HG03460 (cell line): ENCODE measurements around the gene ARHGDIB.

Experiments
- ATAC-seq: cut with Tn5 transposase; IDR thresholded peaks from one replicate; pipeline ENCODE4 v1.9.1; 2021; ENCODE audit not compliant: unreplicated experiment

Gene ARHGDIB

DNA sequence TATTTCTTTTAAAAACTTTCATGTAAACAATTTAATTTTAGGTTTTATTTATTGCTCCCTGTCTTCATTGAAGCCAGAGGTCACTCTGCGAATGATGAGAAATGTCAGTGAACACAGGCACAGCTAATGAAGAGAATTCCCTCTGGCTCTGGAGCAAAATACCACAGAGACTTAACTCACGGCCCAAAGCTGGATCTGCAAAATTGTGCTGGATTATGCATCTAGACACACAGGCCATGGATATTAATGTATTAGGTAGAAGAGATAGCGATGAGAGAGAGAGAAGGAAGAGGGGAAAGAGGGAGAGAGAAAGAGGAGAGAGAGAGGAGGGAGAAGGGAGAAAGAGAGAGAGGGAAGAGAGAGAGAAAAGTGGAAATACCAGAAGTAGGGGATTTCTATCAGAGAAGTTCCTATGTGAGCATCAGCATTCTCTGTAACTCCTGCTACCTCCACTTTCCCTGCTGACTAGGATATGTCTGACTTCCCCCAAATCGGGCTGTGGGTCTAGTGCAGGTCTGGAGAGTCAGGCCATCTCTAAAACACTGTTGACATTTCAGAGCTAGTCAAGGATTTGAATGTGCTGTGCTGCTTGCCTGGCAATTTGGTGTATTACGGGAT is 3.7 kb downstream of the ARHGDIB start:
- no peak for ATAC-seq

DNA sequence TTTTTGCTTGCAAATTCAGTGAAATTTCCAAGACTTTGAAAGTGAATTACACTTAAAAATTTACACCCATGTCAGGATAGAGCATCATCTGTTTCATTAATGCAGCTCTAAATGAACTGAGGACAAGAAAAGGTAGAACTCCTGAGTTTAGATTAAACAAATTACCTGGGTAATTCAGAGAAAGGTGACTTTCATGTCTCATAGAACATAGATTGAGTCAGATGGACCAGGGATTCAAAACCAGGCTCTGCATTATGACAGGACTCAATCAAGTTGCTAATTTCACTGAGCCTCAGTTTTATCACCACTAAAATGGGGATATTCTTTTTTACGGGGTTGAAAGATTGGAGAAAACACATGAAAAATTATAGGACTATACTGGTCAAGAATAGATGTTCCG is 4.5 kb downstream of the ARHGDIB start:
- ATAC-seq = no peak

DNA sequence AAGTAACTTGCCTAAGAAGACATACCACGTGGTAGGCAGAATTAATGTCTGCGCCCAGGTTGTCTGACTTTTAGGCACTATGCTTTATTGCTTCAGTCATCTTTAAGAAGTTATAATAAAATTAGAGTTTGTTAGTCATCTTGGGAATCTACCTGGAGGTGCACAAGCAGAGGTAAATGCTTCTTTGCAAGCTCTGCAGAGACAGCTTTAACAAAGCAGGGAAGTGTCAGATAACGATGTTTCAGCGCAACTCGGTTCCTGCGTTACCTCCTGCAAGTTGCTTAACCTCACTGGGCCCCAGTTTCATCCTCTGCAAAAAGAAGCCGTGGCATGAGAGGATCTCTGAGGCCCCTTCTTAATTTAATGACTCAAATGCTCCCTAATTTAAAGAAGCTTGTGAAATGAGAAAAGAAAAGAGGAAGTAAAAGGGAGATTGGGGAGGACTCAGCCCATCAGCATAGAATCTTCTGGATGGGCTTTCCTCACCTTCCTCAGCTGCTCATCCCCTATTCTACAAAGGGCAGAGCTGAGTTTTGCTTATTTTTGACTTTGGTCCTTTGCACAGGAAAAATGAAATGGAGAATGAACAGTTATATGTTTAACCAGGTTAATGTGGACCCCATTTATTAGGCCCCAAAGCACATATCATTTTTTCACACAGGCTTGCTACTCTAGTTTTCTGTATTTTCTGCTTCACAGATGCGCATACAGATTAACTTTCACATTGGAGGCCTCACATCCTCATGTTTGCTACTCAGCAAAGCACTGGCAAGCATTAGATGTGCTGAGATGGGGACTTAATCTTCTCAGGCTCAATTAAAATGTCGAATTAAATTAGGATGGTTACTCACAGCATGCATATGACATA is 5.1 kb downstream of the ARHGDIB start:
- ATAC-seq = peak; percentile 38

DNA sequence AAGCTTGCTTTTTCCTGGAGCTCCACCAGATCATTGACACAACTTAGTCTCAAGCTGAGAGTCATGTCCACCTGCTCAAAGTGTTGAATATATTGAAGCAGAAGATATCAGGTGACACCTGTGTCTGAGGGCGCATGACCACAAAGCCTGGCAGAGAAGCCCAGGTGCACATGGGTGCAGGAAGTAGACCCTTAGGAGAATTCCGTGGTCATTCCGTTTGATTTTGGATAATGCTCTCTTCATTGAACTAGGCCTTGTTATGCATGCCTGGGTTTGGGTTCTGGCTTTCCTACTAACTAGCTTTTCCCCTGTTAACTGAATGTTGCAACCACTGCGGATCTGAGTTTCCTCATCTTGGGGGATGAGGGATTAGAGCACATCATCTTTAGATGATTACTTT is 7.1 kb downstream of the ARHGDIB start:
- no peak for ATAC-seq

GRCh38 chr12:14953752-14954151 is 7.6 kb downstream of the ARHGDIB start:
- no peak for ATAC-seq

- peak; percentile 52 for ATAC-seq
Observed at GRCh38 chr12:14952299-14952921, 9.0 kb downstream of the ARHGDIB start.

DNA sequence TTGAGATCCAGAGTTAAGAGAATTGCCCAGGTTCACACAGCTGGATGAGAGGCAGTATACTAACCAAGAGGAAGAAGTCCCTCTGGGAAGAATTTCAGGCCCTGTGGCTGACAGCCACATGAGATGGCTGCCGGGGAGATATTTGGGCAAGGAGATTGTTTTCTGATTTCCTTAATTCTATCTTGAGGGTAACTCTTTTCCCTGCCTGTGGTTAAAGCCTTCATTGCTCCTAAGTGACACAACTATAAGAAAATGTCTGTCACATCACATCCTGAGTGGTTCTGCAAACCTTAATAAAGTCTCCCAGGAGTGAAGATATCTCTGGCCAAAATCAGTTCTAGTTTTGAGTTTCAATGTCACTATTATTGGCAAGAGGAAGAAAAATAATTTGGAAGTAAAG is 9.6 kb downstream of the ARHGDIB start:
- ATAC-seq = no peak

GRCh38 chr12:14950982-14951746 is 10.2 kb downstream of the ARHGDIB start:
- ATAC-seq = no peak

- ATAC-seq = no peak
Observed at GRCh38 chr12:14950421-14950820, 11.0 kb downstream of the ARHGDIB start.

DNA sequence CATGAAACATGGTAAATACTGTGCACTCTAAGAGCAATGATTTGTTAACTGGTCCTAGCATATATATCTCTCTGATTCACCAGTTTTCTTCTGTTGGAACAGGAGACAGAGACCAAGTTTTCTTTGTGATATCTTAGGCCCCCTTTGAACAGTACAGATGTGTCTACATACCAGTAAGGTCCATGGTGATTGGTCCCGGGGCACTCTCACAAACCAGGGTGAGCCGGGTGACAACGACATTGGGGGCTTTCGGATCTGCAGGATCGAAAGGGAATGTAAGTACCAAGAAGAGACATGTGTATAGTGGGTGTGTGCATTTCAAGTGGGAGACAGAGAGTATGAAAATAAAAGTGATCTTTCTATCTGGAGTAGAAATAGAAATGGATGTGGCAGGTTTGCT is 11.8 kb downstream of the ARHGDIB start:
- ATAC-seq = no peak

DNA sequence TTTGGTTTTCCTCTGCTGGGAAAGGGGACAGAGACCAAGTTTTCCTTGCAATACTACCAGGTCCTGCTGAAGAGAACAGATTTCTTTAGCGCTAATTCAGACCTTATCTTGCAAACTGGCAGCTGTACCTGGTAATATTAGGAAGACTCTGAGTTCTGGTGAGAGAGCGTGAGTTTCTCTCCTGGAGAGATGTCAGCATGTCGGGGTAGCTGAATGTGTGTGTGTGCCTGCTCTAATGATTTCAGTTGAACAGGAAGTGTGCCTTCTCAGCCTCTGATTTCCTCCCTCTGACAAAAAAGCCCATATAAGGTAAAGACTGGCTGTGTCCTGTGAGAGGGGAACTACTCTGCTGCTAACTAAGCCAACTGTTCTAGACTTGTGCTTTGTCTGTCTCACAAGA is 12.7 kb downstream of the ARHGDIB start:
- peak; percentile 90 for ATAC-seq

- no peak for ATAC-seq
Observed at GRCh38 chr12:14946861-14947260, 14.5 kb downstream of the ARHGDIB start.

- ATAC-seq = no peak
Observed at GRCh38 chr12:14946162-14946561, 15.2 kb downstream of the ARHGDIB start.

GRCh38 chr12:14942196-14942931 is 19.0 kb downstream of the ARHGDIB start:
- no peak for ATAC-seq

DNA sequence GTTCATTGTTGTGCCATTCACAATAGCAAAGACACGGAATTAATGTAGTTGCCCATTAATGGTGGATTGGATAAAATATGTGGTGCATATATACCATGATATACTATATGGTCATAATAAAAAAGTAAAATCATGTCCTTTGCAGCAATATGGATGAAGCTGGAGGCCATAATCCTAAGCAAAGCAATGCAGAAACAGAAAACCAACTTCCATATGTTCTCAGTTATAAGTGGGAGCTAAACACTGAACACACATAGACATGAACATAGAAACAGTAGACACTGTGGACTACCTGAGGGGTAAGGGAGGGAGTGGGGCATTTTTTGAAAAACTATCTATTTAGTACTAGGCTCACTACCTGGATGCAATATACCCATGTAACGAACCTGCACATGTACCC is 20.0 kb downstream of the ARHGDIB start:
- no peak for ATAC-seq

- ATAC-seq = no peak
Observed at GRCh38 chr12:14938301-14938700, 23.1 kb downstream of the ARHGDIB start, which contains the start of gene ERP27. Gene ERP27, minus strand, starts transcription at chr12:14938537. Its CDS starts 29 bp downstream, at chr12:14938508.

DNA sequence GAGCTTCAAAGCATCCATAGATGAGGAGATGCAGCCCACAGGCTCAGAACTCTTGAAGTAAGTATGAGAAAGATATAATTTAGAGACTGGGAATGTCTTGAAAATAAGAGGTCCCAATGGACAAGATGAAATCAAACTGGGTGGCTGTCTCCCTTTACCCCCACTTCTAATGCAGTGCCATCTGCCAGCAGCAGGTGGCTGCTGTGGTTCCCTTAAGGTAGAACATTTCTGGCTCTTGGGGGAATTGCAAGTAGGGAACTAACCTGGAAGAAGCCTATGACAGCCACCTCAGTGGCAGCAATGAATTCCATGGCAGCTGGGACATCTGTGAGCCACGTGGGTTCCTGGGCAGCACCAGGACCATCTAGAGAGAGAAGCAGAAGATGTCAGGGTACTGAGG is 23.7 kb downstream of the ARHGDIB start:
- no peak for ATAC-seq

- ATAC-seq = no peak
Observed at GRCh38 chr12:14937014-14937413, 24.4 kb downstream of the ARHGDIB start.

- ATAC-seq = no peak
Observed at GRCh38 chr12:14936224-14936861, 25.1 kb downstream of the ARHGDIB start.

DNA sequence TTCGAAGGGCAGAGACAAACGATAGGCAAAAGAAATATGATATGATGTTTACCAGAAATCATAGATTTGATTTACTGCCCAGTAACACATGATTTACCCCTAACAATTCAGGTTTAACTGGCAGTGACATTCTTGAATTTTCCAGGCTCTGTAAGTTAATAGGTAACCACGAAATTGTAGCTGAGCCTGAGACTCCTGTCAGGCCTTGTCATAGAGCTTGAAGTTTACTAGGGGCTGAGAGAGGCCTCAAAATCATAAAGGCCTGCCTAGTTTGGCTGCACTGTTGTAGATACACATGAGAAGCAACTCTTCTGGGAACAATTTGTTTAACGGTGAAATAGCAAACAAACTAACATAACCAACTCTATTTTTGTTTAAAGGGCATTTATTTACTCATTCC is 26.4 kb downstream of the ARHGDIB start:
- no peak for ATAC-seq
